GM18861 (cell line): Measurements from ENCODE around the gene SMARCE1.
"Not testable (repeated sequence)": the region's sequence is repeated elsewhere in the genome, so short reads cannot be mapped to it uniquely, and the experiment has no call there.

ENCODE experiments used
- ATAC-seq: cut with Tn5 transposase; IDR thresholded peaks from one replicate; pipeline ENCODE4 v1.9.1; 2021; ENCODE audit not compliant: unreplicated experiment

Gene SMARCE1

DNA sequence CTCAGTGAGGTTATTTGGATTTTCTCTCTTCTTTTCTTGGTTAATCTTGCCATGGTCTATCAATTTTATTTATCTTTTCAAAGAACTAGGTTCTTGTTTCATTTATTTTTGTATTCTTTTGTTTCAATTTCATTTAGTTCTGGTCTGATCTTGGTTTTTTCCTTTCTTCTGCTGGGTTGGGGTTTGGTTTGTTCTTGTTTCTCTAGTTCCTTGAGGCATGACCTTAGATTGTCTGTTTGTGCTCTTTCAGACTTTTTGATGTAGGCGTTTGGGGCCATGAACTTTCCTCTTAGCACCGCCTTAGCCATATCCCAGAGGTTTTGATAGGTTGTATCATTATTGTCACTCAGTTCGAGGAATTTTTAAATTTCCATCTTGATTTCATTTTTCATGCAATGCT is 61.4 kb downstream of the SMARCE1 start:
- ATAC-seq: not testable (repeated sequence)

DNA sequence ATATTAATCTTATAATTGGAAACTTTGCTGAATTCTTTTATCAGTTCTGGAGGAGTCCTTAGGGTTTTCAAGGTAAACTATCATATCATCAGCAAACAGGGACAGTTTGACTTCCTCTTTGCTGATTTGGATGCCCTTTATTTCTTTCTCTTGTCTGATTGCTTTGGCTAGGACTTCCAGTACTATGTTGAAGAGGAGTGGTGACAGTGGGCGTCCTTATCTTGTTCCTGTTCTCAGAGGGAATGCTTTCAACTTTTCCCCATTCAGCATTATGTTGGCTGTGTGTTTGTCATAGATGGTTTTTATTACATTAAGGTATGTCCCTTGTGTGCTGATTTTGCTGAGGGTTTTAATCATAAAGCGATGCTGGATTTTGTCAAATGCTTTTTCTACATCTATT is 62.7 kb downstream of the SMARCE1 start:
- not testable (repeated sequence) for ATAC-seq

GRCh38 chr17:40582328-40582901 is 65.2 kb downstream of the SMARCE1 start:
- ATAC-seq: peak; percentile 76

DNA sequence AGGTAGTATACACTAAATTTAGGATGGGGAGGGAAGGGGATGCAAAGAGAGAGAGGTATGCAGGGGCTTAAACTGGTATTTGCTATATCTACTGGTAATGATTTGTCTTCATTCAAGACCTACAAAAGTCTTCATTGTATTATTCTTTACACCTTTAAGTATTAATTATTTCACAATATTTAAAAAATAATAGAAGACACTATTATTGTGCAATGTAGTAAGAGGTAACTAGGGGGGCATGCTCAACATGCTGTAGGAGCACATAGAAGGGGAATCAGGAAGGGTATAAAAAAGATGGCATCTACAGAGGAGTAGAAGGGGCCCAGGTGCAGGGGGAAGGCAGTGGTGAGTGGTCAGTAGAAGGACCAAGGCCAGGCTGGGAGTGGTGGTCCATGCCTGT is 67.5 kb downstream of the SMARCE1 start:
- no peak for ATAC-seq

GRCh38 chr17:40579471-40579870 is 68.1 kb downstream of the SMARCE1 start:
- ATAC-seq: no peak

GRCh38 chr17:40577611-40578065 is 70.0 kb downstream of the SMARCE1 start:
- peak; percentile 52 for ATAC-seq

DNA sequence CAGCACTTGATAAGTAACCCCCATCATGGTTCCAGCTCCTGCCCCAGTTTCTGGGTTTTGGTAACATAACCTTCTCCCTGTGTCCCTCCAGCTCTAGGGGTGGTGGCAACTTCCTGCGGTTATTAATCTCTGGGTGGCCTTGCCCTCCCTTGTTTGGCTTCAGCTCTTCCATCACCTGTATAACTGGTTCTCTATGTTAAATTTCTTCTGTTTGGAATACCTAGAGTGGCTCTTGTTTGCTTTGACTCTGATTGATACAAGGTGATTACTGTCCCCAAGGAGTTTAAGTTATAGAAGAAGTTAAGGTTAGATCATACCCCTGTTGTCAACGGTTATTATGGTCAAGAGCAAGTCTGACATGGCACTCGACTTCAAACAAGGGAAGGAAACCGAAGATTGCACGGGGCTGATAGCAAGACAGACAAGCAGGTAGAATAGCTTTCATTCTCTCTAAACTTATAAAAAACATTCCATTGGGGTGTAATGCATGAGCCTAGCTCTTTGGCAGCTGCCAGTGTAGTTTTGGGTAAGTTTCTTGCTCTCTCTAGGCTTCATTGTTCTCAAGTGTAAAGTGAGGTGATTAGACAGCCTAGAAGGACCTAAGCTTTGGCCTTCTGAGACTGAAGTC is 71.4 kb downstream of the SMARCE1 start:
- ATAC-seq: no peak
